Measurements from ENCODE around the gene ZBTB18. TPM values are rescaled to one million over a fixed set of nuclear protein-coding genes. Genes with fewer than 3 reads are reported as not detected.

Gene ZBTB18
- total RNA-seq, 1 donor from 2014 or later, result 21.3 TPM

DNA sequence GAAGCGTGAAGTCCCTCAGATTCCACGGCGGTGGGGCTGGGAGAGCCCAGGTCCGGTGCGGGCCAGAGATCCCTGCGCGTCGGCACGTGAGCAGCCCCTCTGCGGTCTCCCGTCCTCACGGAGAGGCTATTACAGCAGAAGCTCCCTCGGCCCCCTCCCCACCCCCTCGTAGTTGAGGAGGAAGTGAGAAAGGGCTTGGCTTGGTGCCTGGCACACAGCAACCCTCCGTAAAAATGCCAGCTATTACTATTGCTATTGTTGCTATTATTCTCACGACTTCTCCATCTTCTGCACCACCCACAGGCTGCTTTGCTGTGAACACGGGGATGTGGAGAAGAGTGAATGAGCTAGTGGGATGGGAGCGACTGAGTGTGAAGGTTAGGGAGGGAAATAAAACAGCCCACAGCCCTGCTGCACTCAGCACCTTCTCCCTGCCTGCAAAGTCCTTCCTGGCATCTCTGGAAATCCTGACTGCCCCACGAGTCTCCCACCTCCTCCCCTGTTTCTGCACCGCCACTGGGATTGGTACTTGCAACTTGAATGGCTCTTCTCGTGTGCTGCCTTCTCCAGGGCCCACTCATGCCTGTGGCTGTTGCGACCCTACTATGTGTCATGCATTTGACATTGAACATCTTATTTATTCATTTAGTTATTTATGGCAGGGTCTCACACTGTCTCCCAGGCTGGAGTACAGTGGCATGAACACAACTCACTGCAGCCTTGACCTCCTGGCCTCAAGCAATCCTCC, 26.6 kb downstream of the ZBTB18 start:
- Histone ChIP-seq H3K27ac (no peak overlapping the region), H3K27me3 (ENCODE audit: low read depth) (peaks cover 7% of the 10 kb centered on the region), H3K9me3 (no peaks in the 10 kb centered on the region), H3K4me1 (no peaks in the 10 kb centered on the region), H3K4me3 (no peak overlapping the region), H3K36me3 (no peaks in the 10 kb centered on the region)
- intact Hi-C loops (cut with DNase I), result no loop called here
- TF ChIP-seq CTCF (IDR thresholded peaks at IDR 0.05), result no peak
- DNase-seq (no peak), ATAC-seq (no peak)

DNA sequence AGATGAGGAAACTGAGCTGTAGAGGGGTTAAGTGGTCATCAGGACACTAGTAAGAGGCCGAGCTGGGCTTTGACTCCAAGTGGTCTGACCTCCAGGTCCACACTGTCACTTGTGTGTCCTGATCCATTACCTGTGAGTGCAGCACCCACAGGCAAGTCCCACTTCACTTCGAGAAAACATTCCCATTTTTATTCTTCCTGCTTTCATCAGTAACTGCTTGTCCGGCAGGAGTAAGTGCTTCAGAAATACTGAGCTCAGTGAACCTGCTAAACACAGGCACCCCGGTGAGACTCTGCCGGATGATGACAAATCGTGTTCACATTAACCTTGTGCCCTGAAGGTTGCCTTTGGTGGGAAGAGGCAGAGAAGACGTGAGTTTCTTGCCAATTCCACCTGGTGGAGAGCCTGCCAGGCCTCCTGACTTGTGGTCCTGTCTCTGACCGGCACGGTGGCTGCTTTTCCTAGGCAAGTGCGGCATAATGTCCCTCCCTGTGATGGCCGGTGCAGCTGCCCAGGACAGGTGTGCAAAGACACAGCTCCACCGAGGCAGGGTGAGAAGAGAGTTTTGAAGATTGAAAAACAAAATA, 29.4 kb downstream of the ZBTB18 start:
- Histone ChIP-seq H3K27ac (no peak overlapping the region), H3K4me1 (no peaks in the 10 kb centered on the region), H3K27me3 (ENCODE audit: low read depth) (no peaks in the 10 kb centered on the region), H3K4me3 (no peak overlapping the region), H3K36me3 (no peaks in the 10 kb centered on the region), H3K9me3 (no peaks in the 10 kb centered on the region)
- ATAC-seq (no peak), DNase-seq (no peak)
- intact Hi-C loops (cut with DNase I), result no loop called here
- no peak for TF ChIP-seq CTCF (IDR thresholded peaks at IDR 0.05)

DNA sequence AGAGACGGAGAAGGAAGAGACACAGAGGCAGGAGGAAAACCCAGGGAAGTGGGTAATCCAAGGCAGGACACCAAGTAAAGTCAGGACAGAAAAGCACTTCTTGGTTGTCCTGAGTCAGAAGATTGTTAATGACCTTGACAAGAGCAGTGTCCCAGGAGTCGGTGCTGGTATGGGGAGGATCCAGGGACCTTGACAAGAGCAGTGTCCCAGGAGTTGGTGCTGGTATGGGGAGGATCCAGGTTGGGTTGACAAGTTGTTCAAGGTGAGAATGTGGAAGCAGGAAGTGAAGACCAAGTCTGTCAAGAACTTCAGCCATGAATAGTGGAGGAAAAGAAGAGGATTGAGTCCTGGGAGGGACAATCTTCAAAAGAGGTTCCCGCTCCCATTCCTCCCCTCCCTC, 31.9 kb downstream of the ZBTB18 start:
- Histone ChIP-seq H3K27ac (no peak overlapping the region), H3K27me3 (ENCODE audit: low read depth) (no peaks in the 10 kb centered on the region), H3K36me3 (no peaks in the 10 kb centered on the region), H3K4me1 (no peaks in the 10 kb centered on the region), H3K9me3 (no peaks in the 10 kb centered on the region), H3K4me3 (no peak overlapping the region)
- no peak for ATAC-seq
- intact Hi-C loops (cut with DNase I), result no loop called here
- DNase-seq, result no peak
- no peak for TF ChIP-seq CTCF (IDR thresholded peaks at IDR 0.05)

DNA sequence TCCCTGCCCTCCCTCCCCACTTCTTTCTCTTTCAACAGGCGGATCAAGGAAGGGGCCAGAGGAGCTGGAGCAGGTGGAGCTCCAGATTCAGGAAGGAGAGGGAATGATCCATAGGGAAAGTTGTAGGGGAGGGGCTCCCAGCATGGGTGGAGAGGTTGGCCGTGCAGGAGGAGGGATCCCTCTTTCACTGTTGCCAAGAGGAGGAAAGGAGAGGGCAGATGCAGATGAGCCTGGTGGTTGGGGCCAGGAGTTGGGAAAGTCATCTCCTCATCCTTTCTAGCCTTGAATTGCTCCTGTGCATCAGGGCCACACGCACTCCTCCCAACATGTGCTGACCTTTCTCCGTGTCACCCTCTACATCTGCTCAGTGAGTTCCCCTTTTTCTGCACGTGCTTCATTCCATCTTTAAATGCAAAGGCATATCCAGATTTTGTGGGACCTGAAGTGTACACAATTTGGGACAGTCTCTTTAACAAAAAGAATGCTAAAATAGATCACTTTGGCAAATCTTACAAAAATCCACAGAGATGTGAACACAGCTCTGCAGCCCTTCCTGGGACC, 32.4 kb downstream of the ZBTB18 start:
- ATAC-seq, result no peak
- Histone ChIP-seq H3K36me3 (no peaks in the 10 kb centered on the region), H3K4me1 (no peaks in the 10 kb centered on the region), H3K4me3 (no peak overlapping the region), H3K27me3 (ENCODE audit: low read depth) (peaks cover 2% of the 10 kb centered on the region), H3K9me3 (no peaks in the 10 kb centered on the region), H3K27ac (no peak overlapping the region)
- TF ChIP-seq CTCF (IDR thresholded peaks at IDR 0.05), result no peak
- intact Hi-C loops (cut with DNase I), result no loop called here
- no peak for DNase-seq

DNA sequence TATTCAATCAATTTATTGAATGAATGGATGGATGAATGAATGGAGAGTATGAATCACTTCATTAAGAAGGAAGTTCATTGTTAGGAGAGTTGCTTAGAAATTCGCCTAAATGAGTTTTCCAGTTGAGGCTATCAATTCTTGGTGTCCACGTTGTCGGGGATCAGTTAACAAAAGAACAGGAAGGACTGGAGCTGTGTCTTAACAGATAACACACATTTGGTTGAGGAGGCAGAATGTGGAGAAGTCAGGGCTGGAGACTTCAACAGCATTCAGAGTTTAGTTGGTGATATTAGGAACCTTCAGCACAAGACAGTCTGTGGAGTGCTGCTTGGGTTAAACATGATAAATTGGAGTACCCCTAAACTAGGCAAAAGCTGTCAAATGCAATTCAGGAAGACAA, 33.7 kb downstream of the ZBTB18 start:
- DNase-seq (no peak), ATAC-seq (no peak)
- peaks cover 2% of the 10 kb centered on the region for H3K27me3 ChIP-seq (ENCODE audit: low read depth)
- intact Hi-C loops (cut with DNase I), result no loop called here
- no peak overlapping the region for H3K4me3 ChIP-seq
- TF ChIP-seq CTCF (IDR thresholded peaks at IDR 0.05), result no peak
- no peak overlapping the region for H3K27ac ChIP-seq
- H3K4me1 ChIP-seq, result no peaks in the 10 kb centered on the region
- no peaks in the 10 kb centered on the region for H3K36me3 ChIP-seq
- H3K9me3 ChIP-seq, result no peaks in the 10 kb centered on the region
